Measurements from ENCODE around the gene ID3. TPM values are rescaled to one million over a fixed set of nuclear protein-coding genes. Genes with fewer than 3 reads are reported as not detected.

ID3 gene
- total RNA-seq, 1 experiment from 2014 or later: 119 TPM

- Histone ChIP-seq H3K23ac (ENCODE audit: insufficient read length, low read depth, low read length) (no peak overlapping the region), H2BK5ac (ENCODE audit: insufficient read length, low read length) (no peak overlapping the region), H3K56ac (ENCODE audit: insufficient read length, low read depth, low read length) (no peak overlapping the region), H3K27ac (ENCODE audit: insufficient read length, low read depth, low read length) (no peak overlapping the region), H3K4me2 (ENCODE audit: insufficient read depth, insufficient read length, low read length) (no peak overlapping the region), H3K79me2 (ENCODE audit: insufficient read depth, low read length) (no peaks in the 10 kb centered on the region), H2BK15ac (ENCODE audit: low read depth, low read length) (no peak overlapping the region), H3K27me3 (ENCODE audit: insufficient read depth, low read length) (no peaks in the 10 kb centered on the region), H3K9ac (ENCODE audit: extremely low read depth, insufficient read length, low read length) (no peak overlapping the region), H2BK12ac (ENCODE audit: insufficient read length, low read depth, low read length) (no peak overlapping the region), H3K4ac (ENCODE audit: low read depth, low read length) (no peak overlapping the region), H4K8ac (replicated peaks; ENCODE audit: insufficient read length, low read depth, low read length) (no peak overlapping the region), H3K18ac (ENCODE audit: insufficient read length, low read depth, low read length) (no peak overlapping the region), H2AFZ (ENCODE audit: low read length) (no peak overlapping the region), H3K9me3 (ENCODE audit: control insufficient read depth, low read depth, low read length) (no peaks in the 10 kb centered on the region), H3K79me1 (ENCODE audit: insufficient read depth, low read depth, low read length, poor library complexity, severe bottlenecking) (no peaks in the 10 kb centered on the region), H3K23me2 (ENCODE audit: insufficient read length, low read depth, low read length, poor library complexity, severe bottlenecking) (no peaks in the 10 kb centered on the region), H3K14ac (ENCODE audit: insufficient read depth, low read length) (no peak overlapping the region), H2AK5ac (ENCODE audit: insufficient read length, low read length) (no peak overlapping the region), H4K91ac (ENCODE audit: insufficient read length, low read depth, low read length) (no peak overlapping the region), H4K5ac (ENCODE audit: insufficient read length, low read depth, low read length) (no peak overlapping the region), H4K20me1 (ENCODE audit: control insufficient read depth, insufficient read depth, insufficient read length) (no peaks in the 10 kb centered on the region), H2BK120ac (ENCODE audit: low read depth, low read length, poor library complexity, severe bottlenecking) (no peak overlapping the region), H3K4me1 (ENCODE audit: insufficient read depth, low read length) (no peaks in the 10 kb centered on the region), H2BK20ac (ENCODE audit: low read depth, low read length, poor library complexity, severe bottlenecking) (no peak overlapping the region), H3T11ph (ENCODE audit: low read length) (no peak overlapping the region)
- no CpG with 5 or more reads among the region's 8 CpGs for WGBS (ENCODE audit: extremely low coverage, insufficient read length, low lambda C conversion rate)
- Mint-ChIP-seq H3K4me3 (no peak overlapping the region), H3K27me3 (ENCODE audit: low read depth) (peaks cover 11% of the 10 kb centered on the region), H3K4me1 (peaks cover 21 to 26% of the 10 kb centered on the region in 2 experiments), H3K27ac (peak overlapping the region in 2 of 3 experiments; percentile 72 to 77; a peak in 2 of 7 replicates), H3K9me3 (no peaks in the 10 kb centered on the region), H3K36me3 (ENCODE audit: insufficient read depth in 1 of 3, low read depth in 3 of 3) (no peaks in the 10 kb centered on the region)
- DNase-seq: no peak
- no peak for TF ChIP-seq CTCF (conservative IDR thresholded peaks at IDR 0.05)
Measured at GRCh38 chr1:23546897-23547584, 12.3 kb downstream of the ID3 start.
